Measurements from ENCODE around the gene CERK. TPM values are rescaled to one million over a fixed set of nuclear protein-coding genes. Genes with fewer than 3 reads are reported as not detected.

The CERK gene
- polyA plus RNA-seq, 1 of the 3 experiments (the other 2 are of a cell fraction): 32.6 TPM

- H3F3A ChIP-seq (replicated peaks; ENCODE audit: insufficient read depth): no peaks in the 10 kb centered on the region
- WGBS (ENCODE audit: low lambda C conversion rate): 94% methylated on average over 14 of the region's 17 CpGs
- DNase-seq: no peak
- H3K9me3 ChIP-seq: no peaks in the 10 kb centered on the region
- H3K9me2 ChIP-seq: no peaks in the 10 kb centered on the region
- H2AFZ ChIP-seq (ENCODE audit: low read depth): no peak overlapping the region
- peaks cover 0 to 14% of the 10 kb centered on the region in 2 experiments for H3K36me3 ChIP-seq (replicated peaks in 1 of 2; ENCODE audit: control insufficient read depth in 1 of 2, insufficient read depth in 2 of 2, low read length in 1 of 2)
- H3K27me3 ChIP-seq (ENCODE audit: insufficient read depth): no peaks in the 10 kb centered on the region
- no peak overlapping the region for H3K27ac ChIP-seq (ENCODE audit: low read depth in 2 of 2, low read length in 1 of 2)
- CTCF ChIA-PET: interaction anchor here (0.6 to 5.8 kb wide), 7 partner anchors 10 to 317 kb away, joined by 3 to 76 read pairs (median 4); no protein-coding TSS in a partner anchor
- H3K79me2 ChIP-seq (ENCODE audit: insufficient read depth): no peaks in the 10 kb centered on the region
- no peaks in the 10 kb centered on the region; a peak in 1 of 4 replicates for H3K4me1 ChIP-seq (ENCODE audit: control insufficient read depth in 1 of 2, insufficient read depth in 2 of 2, low read depth in 1 of 2, low read length in 1 of 2)
- H3K4me3 ChIP-seq (ENCODE audit: low read depth in 2 of 2, low read length in 1 of 2): no peak overlapping the region
- H4K20me1 ChIP-seq (ENCODE audit: insufficient read depth): no peaks in the 10 kb centered on the region
- no peak for TF ChIP-seq FOXJ3 (CRISPR knock-in tag; IDR thresholded peaks at IDR 0.05)
- TF ChIP-seq MEF2A (IDR thresholded peaks at IDR 0.05; ENCODE audit: borderline replicate concordance, low read depth): no peak
- no peak for TF ChIP-seq SIN3A (IDR thresholded peaks at IDR 0.05; ENCODE audit: borderline replicate concordance, low read depth, low read length)
- no peak for TF ChIP-seq PBX3 (IDR thresholded peaks at IDR 0.05)
- TF ChIP-seq EZH2phosphoT487 (IDR thresholded peaks at IDR 0.05; ENCODE audit: borderline replicate concordance, low read depth): no peak
- TF ChIP-seq, protein P1, sequence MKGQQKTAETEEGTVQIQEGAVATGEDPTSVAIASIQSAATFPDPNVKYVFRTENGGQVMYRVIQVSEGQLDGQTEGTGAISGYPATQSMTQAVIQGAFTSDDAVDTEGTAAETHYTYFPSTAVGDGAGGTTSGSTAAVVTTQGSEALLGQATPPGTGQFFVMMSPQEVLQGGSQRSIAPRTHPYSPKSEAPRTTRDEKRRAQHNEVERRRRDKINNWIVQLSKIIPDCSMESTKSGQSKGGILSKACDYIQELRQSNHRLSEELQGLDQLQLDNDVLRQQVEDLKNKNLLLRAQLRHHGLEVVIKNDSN (IDR thresholded peaks at IDR 0.05; ENCODE audit: borderline replicate concordance, low read depth): no peak
- TF ChIP-seq GABPA (IDR thresholded peaks at IDR 0.05; ENCODE audit: low read depth): no peak
- TF ChIP-seq, protein P2, sequence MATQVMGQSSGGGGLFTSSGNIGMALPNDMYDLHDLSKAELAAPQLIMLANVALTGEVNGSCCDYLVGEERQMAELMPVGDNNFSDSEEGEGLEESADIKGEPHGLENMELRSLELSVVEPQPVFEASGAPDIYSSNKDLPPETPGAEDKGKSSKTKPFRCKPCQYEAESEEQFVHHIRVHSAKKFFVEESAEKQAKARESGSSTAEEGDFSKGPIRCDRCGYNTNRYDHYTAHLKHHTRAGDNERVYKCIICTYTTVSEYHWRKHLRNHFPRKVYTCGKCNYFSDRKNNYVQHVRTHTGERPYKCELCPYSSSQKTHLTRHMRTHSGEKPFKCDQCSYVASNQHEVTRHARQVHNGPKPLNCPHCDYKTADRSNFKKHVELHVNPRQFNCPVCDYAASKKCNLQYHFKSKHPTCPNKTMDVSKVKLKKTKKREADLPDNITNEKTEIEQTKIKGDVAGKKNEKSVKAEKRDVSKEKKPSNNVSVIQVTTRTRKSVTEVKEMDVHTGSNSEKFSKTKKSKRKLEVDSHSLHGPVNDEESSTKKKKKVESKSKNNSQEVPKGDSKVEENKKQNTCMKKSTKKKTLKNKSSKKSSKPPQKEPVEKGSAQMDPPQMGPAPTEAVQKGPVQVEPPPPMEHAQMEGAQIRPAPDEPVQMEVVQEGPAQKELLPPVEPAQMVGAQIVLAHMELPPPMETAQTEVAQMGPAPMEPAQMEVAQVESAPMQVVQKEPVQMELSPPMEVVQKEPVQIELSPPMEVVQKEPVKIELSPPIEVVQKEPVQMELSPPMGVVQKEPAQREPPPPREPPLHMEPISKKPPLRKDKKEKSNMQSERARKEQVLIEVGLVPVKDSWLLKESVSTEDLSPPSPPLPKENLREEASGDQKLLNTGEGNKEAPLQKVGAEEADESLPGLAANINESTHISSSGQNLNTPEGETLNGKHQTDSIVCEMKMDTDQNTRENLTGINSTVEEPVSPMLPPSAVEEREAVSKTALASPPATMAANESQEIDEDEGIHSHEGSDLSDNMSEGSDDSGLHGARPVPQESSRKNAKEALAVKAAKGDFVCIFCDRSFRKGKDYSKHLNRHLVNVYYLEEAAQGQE (IDR thresholded peaks at IDR 0.05; ENCODE audit: low read depth, low read length): no peak
- TF ChIP-seq YY1 (IDR thresholded peaks at IDR 0.05; ENCODE audit: low read depth): no peak
- POLR2A ChIA-PET: interaction anchor here (1.1 kb wide), 1 partner anchor 10 kb away, joined by 3 read pairs; no protein-coding TSS in a partner anchor
- no peak overlapping the region for H3K9ac ChIP-seq
- no peak overlapping the region for H3K4me2 ChIP-seq
Observed at GRCh38 chr22:46671824-46672432, 66.1 kb downstream of the CERK start.

GRCh38 chr22:46669201-46669600 is 68.9 kb downstream of the CERK start:
- WGBS (ENCODE audit: low lambda C conversion rate): 85% methylated on average over 6 of the region's 9 CpGs
- CTCF ChIA-PET: interaction anchor here (2.0 to 5.8 kb wide), 3 partner anchors 9 to 105 kb away, joined by 7 to 76 read pairs (median 12); no protein-coding TSS in a partner anchor
- no peak for TF ChIP-seq ZBTB33 (IDR thresholded peaks at IDR 0.05; ENCODE audit: borderline replicate concordance, low read depth)
- no peak for TF ChIP-seq TAF1 (IDR thresholded peaks at IDR 0.05; ENCODE audit: borderline replicate concordance, low read depth, low read length)
- TF ChIP-seq SIN3A (IDR thresholded peaks at IDR 0.05; ENCODE audit: borderline replicate concordance, low read depth, low read length): no peak
- TF ChIP-seq RFX5 (IDR thresholded peaks at IDR 0.05; ENCODE audit: low read length): no peak
- TF ChIP-seq GABPA (IDR thresholded peaks at IDR 0.05; ENCODE audit: low read depth): no peak
- no peak for TF ChIP-seq FOXM1 (IDR thresholded peaks at IDR 0.05; ENCODE audit: low read depth)
- TF ChIP-seq MAX (IDR thresholded peaks at IDR 0.05; ENCODE audit: low read depth): no peak
- TF ChIP-seq TCF12 (IDR thresholded peaks at IDR 0.05): no peak
- TF ChIP-seq CTCF (IDR thresholded peaks at IDR 0.05): no peak
- TF ChIP-seq EZH2phosphoT487 (IDR thresholded peaks at IDR 0.05; ENCODE audit: borderline replicate concordance, low read depth): no peak

More at GRCh38 chr22:46669201-46669600, 68.9 kb downstream of the CERK start:
- Histone ChIP-seq H3K4me1 (ENCODE audit: control insufficient read depth in 1 of 2, insufficient read depth in 2 of 2, low read depth in 1 of 2, low read length in 1 of 2) (peaks cover 0 to 4% of the 10 kb centered on the region in 2 experiments; a peak in 1 of 4 replicates), H3K36me3 (replicated peaks in 1 of 2; ENCODE audit: control insufficient read depth in 1 of 2, insufficient read depth in 2 of 2, low read length in 1 of 2) (peaks cover 0 to 22% of the 10 kb centered on the region in 2 experiments), H2AFZ (ENCODE audit: low read depth) (no peak overlapping the region), H3K9me2 (no peaks in the 10 kb centered on the region), H4K20me1 (ENCODE audit: insufficient read depth) (no peaks in the 10 kb centered on the region), H3K4me2 (no peak overlapping the region), H3K9ac (no peak overlapping the region), H3K4me3 (ENCODE audit: low read depth in 2 of 2, low read length in 1 of 2) (no peak overlapping the region), H3F3A (replicated peaks; ENCODE audit: insufficient read depth) (no peaks in the 10 kb centered on the region), H3K27ac (ENCODE audit: low read depth in 2 of 2, low read length in 1 of 2) (no peak overlapping the region), H3K27me3 (ENCODE audit: insufficient read depth) (no peaks in the 10 kb centered on the region), H3K79me2 (ENCODE audit: insufficient read depth) (no peaks in the 10 kb centered on the region), H3K9me3 (no peaks in the 10 kb centered on the region)
- POLR2A ChIA-PET: no interaction called here
- DNase-seq: no peak
